Activated naive CD4-positive, alpha-beta T cell treated with Interleukin-2 at 50 U/mL for 16 hours (primary cell): ENCODE data around the gene GGTA1.
"Not testable (repeated sequence)": the region's sequence is repeated elsewhere in the genome, so short reads cannot be mapped to it uniquely, and the experiment has no call there.

Source experiments
- DNase-seq: peaks from one replicate; pipeline ENCODE4 v3.0.0-alpha.2; 2020

GGTA1 gene

GRCh38 chr9:121499427-121500164, at the start of gene GGTA1:
TSS of gene GGTA1 (minus strand) at chr9:121499844. CDS start at chr9:121467922, 31,922 bp downstream.
- DNase-seq: no peak

GRCh38 chr9:121548666-121549065, 49.0 kb upstream of the GGTA1 start:
- DNase-seq: no peak

GRCh38 chr9:121545875-121546423, 46.3 kb upstream of the GGTA1 start:
- DNase-seq: peak; percentile 63

GRCh38 chr9:121545150-121545874, 45.7 kb upstream of the GGTA1 start:
- DNase-seq: no peak

- no peak for DNase-seq
Measured at GRCh38 chr9:121542025-121542424, 42.4 kb upstream of the GGTA1 start.

- DNase-seq: no peak
Measured at GRCh38 chr9:121541256-121541655, 41.6 kb upstream of the GGTA1 start.

GRCh38 chr9:121538221-121538620, 38.6 kb upstream of the GGTA1 start:
- DNase-seq: no peak

GRCh38 chr9:121537283-121537682, 37.6 kb upstream of the GGTA1 start:
- DNase-seq: no peak

- no peak for DNase-seq
Measured at GRCh38 chr9:121532881-121533280, 33.2 kb upstream of the GGTA1 start.

GRCh38 chr9:121529237-121529987, 29.8 kb upstream of the GGTA1 start:
- DNase-seq: no peak

GRCh38 chr9:121528642-121529041, 29.0 kb upstream of the GGTA1 start:
- DNase-seq: no peak

- DNase-seq: no peak
Measured at GRCh38 chr9:121527371-121527770, 27.7 kb upstream of the GGTA1 start.

- DNase-seq: not testable (repeated sequence)
Measured at GRCh38 chr9:121519688-121520087, 20.0 kb upstream of the GGTA1 start.

GRCh38 chr9:121518634-121519033, 19.0 kb upstream of the GGTA1 start:
- no peak for DNase-seq

- DNase-seq: not testable (repeated sequence)
Measured at GRCh38 chr9:121513166-121513565, 13.5 kb upstream of the GGTA1 start.

- DNase-seq: no peak
Measured at GRCh38 chr9:121510766-121511550, 11.3 kb upstream of the GGTA1 start.

- DNase-seq: no peak
Measured at GRCh38 chr9:121509180-121509579, 9.5 kb upstream of the GGTA1 start.

GRCh38 chr9:121508415-121508814, 8.8 kb upstream of the GGTA1 start:
- no peak for DNase-seq

GRCh38 chr9:121505903-121506735, 6.5 kb upstream of the GGTA1 start:
- DNase-seq: no peak

GRCh38 chr9:121503444-121503843, 3.8 kb upstream of the GGTA1 start:
- DNase-seq: no peak

- DNase-seq: no peak
Measured at GRCh38 chr9:121500165-121500478, 478 bp upstream of the GGTA1 start.

GRCh38 chr9:121499177-121499426, 542 bp downstream of the GGTA1 start:
- DNase-seq: no peak
